ENCODE data around the gene GTSF1L.
"Not testable (repeated sequence)": the region's sequence is repeated elsewhere in the genome, so short reads cannot be mapped to it uniquely, and the experiment has no call there.

The GTSF1L gene

GRCh38 chr20:43765916-43766315, 39.1 kb upstream of the GTSF1L start:
- TF ChIP-seq YY1 (IDR thresholded peaks at IDR 0.05; ENCODE audit: insufficient read depth, insufficient read length) (no peak), ZNF274 (IDR thresholded peaks at IDR 0.05; ENCODE audit: low read depth, low read length) (no peak), SUZ12 (IDR thresholded peaks at IDR 0.05; ENCODE audit: extremely low read depth, insufficient read depth, insufficient read length) (no peak)
- H3K4me3 ChIP-seq (ENCODE audit: insufficient read length, low read depth), result no peak overlapping the region

GRCh38 chr20:43762911-43763310, 36.1 kb upstream of the GTSF1L start:
- H3K4me3 ChIP-seq (ENCODE audit: insufficient read length, low read depth), result no peak overlapping the region
- H3K9ac ChIP-seq (ENCODE audit: insufficient read length, low read depth), result no peak overlapping the region
- H3K4me1 ChIP-seq (ENCODE audit: insufficient read depth, insufficient read length), result no peaks in the 10 kb centered on the region
- TF ChIP-seq ZNF274 (IDR thresholded peaks at IDR 0.05; ENCODE audit: low read depth, low read length), result no peak
- TF ChIP-seq SUZ12 (IDR thresholded peaks at IDR 0.05; ENCODE audit: extremely low read depth, insufficient read depth, insufficient read length), result no peak
- no peak for TF ChIP-seq YY1 (IDR thresholded peaks at IDR 0.05; ENCODE audit: insufficient read depth, insufficient read length)
- no peaks in the 10 kb centered on the region for H3K36me3 ChIP-seq (ENCODE audit: insufficient read depth, insufficient read length, low read length)
- H3K9me3 ChIP-seq (ENCODE audit: insufficient read depth, low read length), result no peaks in the 10 kb centered on the region
- no peaks in the 10 kb centered on the region for H3K27me3 ChIP-seq (ENCODE audit: insufficient read depth, insufficient read length)
- DNase-seq (ENCODE audit: low read depth, low spot score), result no peak

More at GRCh38 chr20:43765916-43766315, 39.1 kb upstream of the GTSF1L start:
- no peaks in the 10 kb centered on the region for H3K27me3 ChIP-seq (ENCODE audit: insufficient read depth, insufficient read length)
- H3K4me1 ChIP-seq (ENCODE audit: insufficient read depth, insufficient read length), result no peaks in the 10 kb centered on the region
- no peaks in the 10 kb centered on the region for H3K9me3 ChIP-seq (ENCODE audit: insufficient read depth, low read length)
- DNase-seq (ENCODE audit: low read depth, low spot score), result no peak
- no peaks in the 10 kb centered on the region for H3K36me3 ChIP-seq (ENCODE audit: insufficient read depth, insufficient read length, low read length)
- H3K9ac ChIP-seq (ENCODE audit: insufficient read length, low read depth), result no peak overlapping the region

GRCh38 chr20:43761386-43762340, 34.9 kb upstream of the GTSF1L start:
- H3K9ac ChIP-seq (ENCODE audit: insufficient read length, low read depth), result no peak overlapping the region
- H3K4me3 ChIP-seq (ENCODE audit: insufficient read length, low read depth), result no peak overlapping the region
- TF ChIP-seq SUZ12 (IDR thresholded peaks at IDR 0.05; ENCODE audit: extremely low read depth, insufficient read depth, insufficient read length) (no peak), ZNF274 (IDR thresholded peaks at IDR 0.05; ENCODE audit: low read depth, low read length) (no peak), YY1 (IDR thresholded peaks at IDR 0.05; ENCODE audit: insufficient read depth, insufficient read length) (no peak)
- no peaks in the 10 kb centered on the region for H3K36me3 ChIP-seq (ENCODE audit: insufficient read depth, insufficient read length, low read length)
- no peaks in the 10 kb centered on the region for H3K4me1 ChIP-seq (ENCODE audit: insufficient read depth, insufficient read length)
- H3K27me3 ChIP-seq (ENCODE audit: insufficient read depth, insufficient read length), result no peaks in the 10 kb centered on the region
- no peaks in the 10 kb centered on the region for H3K9me3 ChIP-seq (ENCODE audit: insufficient read depth, low read length)
- no peak for DNase-seq (ENCODE audit: low read depth, low spot score)

- not testable (repeated sequence) for H3K27me3 ChIP-seq (ENCODE audit: insufficient read depth, insufficient read length)
These were observed 31.1 kb upstream of the GTSF1L start for GRCh38 chr20:43757888-43758287.

GRCh38 chr20:43755851-43756250, 29.0 kb upstream of the GTSF1L start:
- H3K9me3 ChIP-seq (ENCODE audit: insufficient read depth, low read length), result no peaks in the 10 kb centered on the region
- DNase-seq (ENCODE audit: low read depth, low spot score), result no peak
- H3K27me3 ChIP-seq (ENCODE audit: insufficient read depth, insufficient read length), result no peaks in the 10 kb centered on the region
- no peak overlapping the region for H3K9ac ChIP-seq (ENCODE audit: insufficient read length, low read depth)
- no peaks in the 10 kb centered on the region for H3K36me3 ChIP-seq (ENCODE audit: insufficient read depth, insufficient read length, low read length)
- H3K4me3 ChIP-seq (ENCODE audit: insufficient read length, low read depth), result no peak overlapping the region
- TF ChIP-seq YY1 (IDR thresholded peaks at IDR 0.05; ENCODE audit: insufficient read depth, insufficient read length) (no peak), ZNF274 (IDR thresholded peaks at IDR 0.05; ENCODE audit: low read depth, low read length) (no peak), SUZ12 (IDR thresholded peaks at IDR 0.05; ENCODE audit: extremely low read depth, insufficient read depth, insufficient read length) (no peak)
- no peaks in the 10 kb centered on the region for H3K4me1 ChIP-seq (ENCODE audit: insufficient read depth, insufficient read length)

More at GRCh38 chr20:43757888-43758287, 31.1 kb upstream of the GTSF1L start:
- H3K9me3 ChIP-seq (ENCODE audit: insufficient read depth, low read length); H3K36me3 ChIP-seq (ENCODE audit: insufficient read depth, insufficient read length, low read length); DNase-seq (ENCODE audit: low read depth, low spot score); H3K9ac ChIP-seq (ENCODE audit: insufficient read length, low read depth); H3K4me1 ChIP-seq (ENCODE audit: insufficient read depth, insufficient read length); H3K4me3 ChIP-seq (ENCODE audit: insufficient read length, low read depth): not testable (repeated sequence)

- DNase-seq (ENCODE audit: low read depth, low spot score), result no peak
- no peaks in the 10 kb centered on the region for H3K27me3 ChIP-seq (ENCODE audit: insufficient read depth, insufficient read length)
- H3K9me3 ChIP-seq (ENCODE audit: insufficient read depth, low read length), result no peaks in the 10 kb centered on the region
These were observed 28.6 kb upstream of the GTSF1L start for GRCh38 chr20:43755390-43755789.

GRCh38 chr20:43752561-43753301, 25.9 kb upstream of the GTSF1L start:
- H3K4me3 ChIP-seq (ENCODE audit: insufficient read length, low read depth), result no peak overlapping the region
- DNase-seq (ENCODE audit: low read depth, low spot score), result no peak
- no peak for TF ChIP-seq ZNF274 (IDR thresholded peaks at IDR 0.05; ENCODE audit: low read depth, low read length)
- no peak for TF ChIP-seq YY1 (IDR thresholded peaks at IDR 0.05; ENCODE audit: insufficient read depth, insufficient read length)
- TF ChIP-seq SUZ12 (IDR thresholded peaks at IDR 0.05; ENCODE audit: extremely low read depth, insufficient read depth, insufficient read length), result no peak

More at GRCh38 chr20:43755390-43755789, 28.6 kb upstream of the GTSF1L start:
- Histone ChIP-seq H3K4me1 (ENCODE audit: insufficient read depth, insufficient read length) (no peaks in the 10 kb centered on the region), H3K36me3 (ENCODE audit: insufficient read depth, insufficient read length, low read length) (no peaks in the 10 kb centered on the region), H3K4me3 (ENCODE audit: insufficient read length, low read depth) (no peak overlapping the region), H3K9ac (ENCODE audit: insufficient read length, low read depth) (no peak overlapping the region)
- TF ChIP-seq YY1 (IDR thresholded peaks at IDR 0.05; ENCODE audit: insufficient read depth, insufficient read length), result no peak
- TF ChIP-seq ZNF274 (IDR thresholded peaks at IDR 0.05; ENCODE audit: low read depth, low read length), result no peak
- no peak for TF ChIP-seq SUZ12 (IDR thresholded peaks at IDR 0.05; ENCODE audit: extremely low read depth, insufficient read depth, insufficient read length)

More at GRCh38 chr20:43752561-43753301, 25.9 kb upstream of the GTSF1L start:
- Histone ChIP-seq H3K27me3 (ENCODE audit: insufficient read depth, insufficient read length) (peaks cover 4% of the 10 kb centered on the region), H3K9me3 (ENCODE audit: insufficient read depth, low read length) (no peaks in the 10 kb centered on the region), H3K4me1 (ENCODE audit: insufficient read depth, insufficient read length) (no peaks in the 10 kb centered on the region), H3K36me3 (ENCODE audit: insufficient read depth, insufficient read length, low read length) (no peaks in the 10 kb centered on the region), H3K9ac (ENCODE audit: insufficient read length, low read depth) (no peak overlapping the region)
